GM19455 (cell line): ENCODE measurements around the gene NDUFV1.
A peak's percentile ranks its signal among the peaks of the same experiment; 100 is the strongest.
"Not testable (repeated sequence)": the region's sequence is repeated elsewhere in the genome, so short reads cannot be mapped to it uniquely, and the experiment has no call there.

Experiments used
- ATAC-seq: cut with Tn5 transposase; IDR thresholded peaks from one replicate; pipeline ENCODE4 v1.9.1; 2021; ENCODE audit not compliant: unreplicated experiment

The NDUFV1 gene

DNA sequence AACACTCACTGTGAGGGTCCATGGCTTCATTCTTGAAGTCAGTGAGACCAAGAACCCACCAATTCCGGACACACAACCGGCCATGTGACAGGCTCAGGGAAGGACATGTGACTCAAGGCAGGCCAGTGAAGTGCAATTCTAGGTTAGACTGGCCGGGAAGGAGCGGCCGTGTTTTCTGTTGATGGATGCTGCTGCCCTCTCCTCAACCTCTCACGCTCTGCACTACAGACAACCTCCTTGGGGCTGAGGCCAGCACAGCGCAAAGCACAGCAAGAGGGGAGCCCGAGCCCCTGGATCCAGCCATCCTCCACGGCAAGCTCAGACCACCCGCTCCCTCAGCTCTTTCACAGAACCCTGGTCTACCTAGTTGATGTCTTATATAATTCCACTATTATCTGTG lies 20.2 kb downstream of the NDUFV1 start:
- no peak for ATAC-seq

DNA sequence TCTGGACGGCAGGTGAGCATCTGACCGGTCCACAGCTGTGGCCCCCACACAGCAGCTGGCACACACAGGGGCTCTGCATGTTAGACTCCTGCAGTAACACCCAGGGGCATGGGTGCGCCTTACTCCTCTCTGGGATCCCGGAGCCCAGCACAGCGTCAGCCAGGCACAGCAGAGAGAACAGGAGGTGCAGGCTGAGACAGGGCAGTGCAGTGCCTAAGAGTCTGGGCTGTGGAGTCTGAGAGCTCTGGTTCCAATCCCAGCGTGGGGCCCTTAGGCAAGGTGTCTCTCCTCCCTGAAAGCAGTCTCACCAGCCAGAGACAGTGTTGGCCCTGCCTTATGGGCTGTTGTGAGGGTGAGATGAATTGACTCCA lies 20.7 kb downstream of the NDUFV1 start:
- no peak for ATAC-seq

DNA sequence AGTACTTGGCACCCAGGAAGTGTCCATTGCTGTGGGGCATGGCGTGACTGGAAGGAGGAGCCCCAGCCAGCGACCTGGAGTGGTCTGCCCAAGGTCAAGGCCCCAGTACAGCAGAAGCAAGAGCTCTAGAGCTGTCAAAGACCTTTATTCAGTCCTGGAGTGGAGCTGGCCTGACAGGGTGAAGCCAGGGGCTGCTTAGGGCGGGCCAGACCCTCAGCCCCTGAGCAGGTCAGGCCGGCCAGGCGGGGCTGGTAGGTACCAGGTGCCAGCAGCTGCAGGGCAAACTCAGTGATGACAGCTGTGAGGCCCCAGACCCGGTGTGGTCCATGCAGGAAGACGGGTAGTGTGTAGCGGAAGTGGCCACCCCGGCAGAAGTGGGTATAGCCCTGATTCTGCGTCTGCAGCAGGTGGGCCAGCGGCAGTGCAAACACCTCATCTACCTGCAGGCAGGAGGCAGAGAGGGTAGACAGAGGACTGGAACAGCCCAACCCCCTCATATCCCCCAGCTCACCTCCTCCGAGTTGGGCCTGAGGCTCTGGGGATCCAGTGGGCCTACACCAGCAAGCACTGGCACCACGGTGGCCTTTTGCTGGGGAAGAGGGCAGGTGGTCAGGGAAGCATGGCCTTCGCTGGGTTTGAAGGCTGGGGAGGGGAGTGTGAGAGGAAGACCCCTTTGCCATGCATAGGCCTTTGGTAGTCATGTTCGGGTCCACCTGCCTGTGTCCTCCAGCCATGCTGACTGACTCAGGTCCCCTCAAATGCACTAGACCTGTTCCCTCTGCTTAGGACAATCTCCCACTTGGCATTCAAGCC lies 21.3 kb downstream of the NDUFV1 start:
- ATAC-seq = no peak

DNA sequence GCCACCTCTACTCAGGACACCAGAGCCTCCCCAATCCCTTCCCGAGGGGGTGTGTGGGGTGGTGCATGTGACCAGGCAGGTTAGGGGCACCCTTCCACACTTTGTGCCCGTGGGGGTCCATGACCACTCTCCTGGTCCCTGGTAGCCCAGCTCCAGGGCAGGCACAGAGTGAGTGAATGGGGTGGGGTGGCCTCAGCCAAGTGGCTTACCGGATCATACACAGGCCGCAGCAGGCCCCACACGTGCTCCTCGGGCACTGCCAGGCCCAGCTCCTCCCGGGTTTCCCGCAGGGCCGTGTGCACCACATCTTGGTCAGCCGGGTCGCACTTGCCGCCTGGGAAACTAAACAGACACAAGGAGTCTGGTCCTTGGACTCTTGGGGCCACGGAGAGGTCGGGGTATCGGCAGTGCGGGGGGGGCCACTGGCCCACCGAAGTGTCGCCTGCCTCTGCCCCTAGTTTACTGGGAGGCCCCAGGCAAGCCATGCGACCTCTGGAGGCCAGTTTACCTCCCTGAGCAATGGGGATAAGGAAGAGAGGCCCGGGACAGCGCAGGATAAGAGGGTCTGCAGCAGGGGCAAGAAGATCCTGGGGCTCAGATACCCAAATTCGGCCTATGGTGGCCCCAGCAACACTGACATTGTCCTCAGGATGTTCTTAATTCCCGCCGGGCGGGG lies 22.1 kb downstream of the NDUFV1 start:
- no peak for ATAC-seq

DNA sequence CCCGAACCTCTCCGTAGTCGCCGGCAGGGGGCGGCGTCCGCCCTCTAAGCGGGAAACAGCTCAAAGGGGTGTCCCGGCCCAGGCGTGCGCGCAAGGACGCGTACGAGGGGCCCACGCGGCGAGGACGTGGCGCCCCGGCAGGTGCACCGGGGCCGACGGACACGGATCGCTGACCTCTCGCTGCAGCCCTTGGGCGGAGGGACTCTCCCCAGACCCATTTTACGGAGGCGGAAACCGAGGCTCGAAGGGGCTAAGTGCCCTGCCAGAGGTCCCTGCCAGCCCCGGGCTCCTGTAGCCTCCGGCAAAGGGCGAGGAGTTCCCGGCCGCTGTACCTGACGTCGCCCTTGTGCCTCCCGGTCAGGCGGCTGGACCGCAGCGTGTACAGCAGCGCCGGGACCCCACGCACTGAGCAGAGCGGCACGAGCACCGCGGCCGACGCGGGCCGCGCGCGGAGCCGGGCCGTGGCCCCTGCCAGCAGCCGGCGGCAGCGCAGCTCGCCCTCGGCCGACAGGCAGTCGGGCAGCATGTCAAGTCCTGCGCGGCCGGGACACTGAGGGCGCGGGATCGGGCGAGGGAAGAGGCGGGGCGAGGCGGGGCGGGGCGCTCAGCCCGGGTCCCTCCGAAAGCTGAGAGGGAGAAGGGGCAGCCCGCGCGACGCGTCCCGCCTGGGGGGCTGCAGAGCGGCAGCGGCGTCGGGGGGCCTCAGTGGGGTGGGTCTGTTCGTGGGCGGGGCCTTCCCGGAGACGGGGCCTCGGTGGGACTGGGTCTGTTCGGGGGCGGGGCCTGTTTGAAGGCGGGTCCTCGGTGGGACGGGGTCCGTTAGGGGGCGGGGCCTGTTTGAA lies 22.9 kb downstream of the NDUFV1 start, which contains the start of gene NUDT8:
NUDT8 (minus strand) TSS at position 552 of the 842 bp plus-strand sequence; CDS start at position 526, 26 bp downstream.
- peak; percentile 38 for ATAC-seq

DNA sequence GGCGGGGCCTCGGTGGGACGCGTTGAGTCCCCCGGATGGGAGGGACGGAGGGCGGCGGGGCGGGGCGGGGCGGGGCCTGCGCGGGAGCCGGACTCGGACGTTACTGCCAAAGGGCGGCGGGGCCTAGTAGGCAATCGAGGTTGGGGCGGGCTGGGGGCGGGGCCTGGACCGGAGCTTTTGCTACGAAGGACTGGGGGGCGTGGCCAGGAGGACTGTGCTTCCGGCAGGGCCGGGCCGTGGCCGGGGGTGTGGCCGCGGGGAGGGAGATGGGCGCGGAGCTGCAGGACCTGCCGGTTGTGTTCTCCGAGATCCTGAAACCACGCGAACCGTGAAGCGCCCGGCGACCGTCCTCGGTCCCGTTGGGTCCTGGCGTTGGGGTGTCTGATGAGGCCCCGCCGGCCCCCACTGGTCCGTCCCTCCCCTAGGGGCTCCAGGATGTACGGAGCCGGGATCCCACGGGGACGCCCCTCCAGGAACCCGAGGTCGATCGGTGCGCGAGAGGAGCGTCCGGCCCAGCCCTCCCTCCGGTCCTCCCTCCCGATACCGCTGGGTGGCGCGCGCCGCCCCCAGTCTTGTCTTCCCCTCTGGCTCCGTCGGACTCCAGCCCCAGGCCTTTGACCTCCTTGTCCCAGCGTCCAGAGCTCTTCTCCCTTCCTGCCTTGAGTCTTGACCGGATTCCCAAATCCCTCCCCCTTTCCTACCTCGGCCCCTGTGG lies 23.6 kb downstream of the NDUFV1 start:
- ATAC-seq = peak; percentile 52

DNA sequence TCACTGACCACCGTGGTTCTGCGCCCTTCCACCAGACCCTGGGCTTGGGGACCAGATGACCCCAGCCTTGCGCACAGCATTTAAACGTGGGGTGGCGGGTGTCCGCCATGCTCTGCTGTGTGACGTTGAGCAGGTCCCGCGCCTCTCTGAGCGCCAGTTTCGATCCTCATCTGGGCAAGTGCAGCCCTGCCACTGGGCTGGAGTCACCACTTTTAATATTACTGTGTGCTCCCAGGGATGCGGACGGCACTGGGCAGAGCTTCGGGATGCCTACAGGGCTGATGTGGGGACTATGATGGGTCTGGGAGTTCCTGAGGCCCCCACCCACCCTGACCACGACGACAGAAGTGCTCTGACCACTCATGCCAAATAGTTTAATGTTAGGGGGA lies 24.2 kb downstream of the NDUFV1 start:
- no peak for ATAC-seq

DNA sequence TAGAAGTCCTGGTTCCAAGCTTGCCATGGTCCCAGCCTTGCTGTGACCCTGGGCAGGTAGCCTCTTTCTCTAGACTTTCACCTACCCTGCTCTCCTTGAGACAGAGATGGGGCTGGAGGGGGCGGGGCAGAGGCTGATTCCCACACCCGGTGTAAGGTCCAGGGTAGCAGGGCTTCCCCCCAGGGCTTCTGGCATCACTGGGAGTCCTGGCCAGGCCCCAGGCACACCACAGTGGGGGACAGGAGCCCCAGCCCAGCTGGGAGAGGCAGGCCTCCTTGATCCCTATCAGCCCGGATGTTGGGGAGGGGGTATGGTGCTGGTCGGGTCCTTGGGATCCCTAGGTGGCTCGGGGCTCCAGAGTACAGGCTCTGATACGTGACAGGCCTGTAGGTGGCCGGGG lies 24.7 kb downstream of the NDUFV1 start:
- ATAC-seq = no peak

DNA sequence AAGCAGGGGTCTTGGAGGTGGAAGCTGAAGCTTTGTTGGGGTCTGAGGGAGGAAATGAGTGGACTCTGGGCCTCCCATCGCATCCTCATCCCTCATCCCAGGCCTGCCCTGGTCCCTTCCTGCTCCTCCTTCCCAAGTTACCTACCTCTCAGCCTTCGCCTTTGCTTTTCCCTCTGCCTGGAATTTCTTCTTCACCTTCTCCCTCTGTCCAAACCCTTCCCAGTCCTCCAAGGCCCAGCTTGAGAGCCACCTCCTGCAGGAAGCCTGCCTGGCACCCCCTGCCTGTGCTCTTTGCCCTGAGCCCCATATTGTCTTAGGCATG lies 25.1 kb downstream of the NDUFV1 start:
- no peak for ATAC-seq

DNA sequence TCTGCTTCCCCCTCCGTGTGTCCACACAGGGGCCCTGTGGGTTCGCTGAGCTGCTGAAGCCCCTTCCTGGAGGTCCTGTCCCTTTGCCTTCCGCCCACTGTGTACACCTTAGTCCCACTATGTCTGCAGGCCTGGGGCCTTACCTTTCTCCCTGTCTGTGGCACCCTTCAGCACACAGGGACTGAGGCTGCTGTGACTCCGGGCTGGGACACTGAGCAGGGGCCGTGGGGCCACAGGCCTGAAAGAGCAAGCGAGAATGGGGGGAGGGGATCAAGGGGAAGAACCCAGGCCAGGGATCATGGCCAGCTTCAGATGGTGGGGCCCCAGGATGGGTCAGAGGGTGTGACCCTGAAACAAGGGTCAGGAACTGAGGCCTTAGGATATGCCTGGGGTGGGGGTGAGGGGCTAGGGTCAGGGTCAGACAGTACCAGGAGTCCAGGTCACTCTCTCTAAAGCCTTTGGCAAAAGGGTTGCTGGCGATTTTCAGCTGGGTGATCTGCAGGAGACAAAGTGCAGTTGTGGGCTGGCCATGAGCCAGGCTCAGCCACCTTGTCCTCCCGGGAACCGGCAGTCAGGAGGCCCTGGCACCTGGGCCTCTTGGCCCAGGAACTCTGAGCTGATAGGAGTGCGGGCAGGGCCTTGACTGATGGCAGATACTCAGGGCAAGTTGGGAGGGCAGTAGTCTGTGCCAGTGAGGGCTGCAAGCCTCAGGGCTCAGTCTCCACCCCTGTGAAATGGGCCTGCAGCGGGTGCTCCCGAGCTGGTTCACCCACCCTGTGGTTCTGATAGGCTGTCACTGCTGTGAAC lies 25.6 kb downstream of the NDUFV1 start:
- ATAC-seq = no peak

DNA sequence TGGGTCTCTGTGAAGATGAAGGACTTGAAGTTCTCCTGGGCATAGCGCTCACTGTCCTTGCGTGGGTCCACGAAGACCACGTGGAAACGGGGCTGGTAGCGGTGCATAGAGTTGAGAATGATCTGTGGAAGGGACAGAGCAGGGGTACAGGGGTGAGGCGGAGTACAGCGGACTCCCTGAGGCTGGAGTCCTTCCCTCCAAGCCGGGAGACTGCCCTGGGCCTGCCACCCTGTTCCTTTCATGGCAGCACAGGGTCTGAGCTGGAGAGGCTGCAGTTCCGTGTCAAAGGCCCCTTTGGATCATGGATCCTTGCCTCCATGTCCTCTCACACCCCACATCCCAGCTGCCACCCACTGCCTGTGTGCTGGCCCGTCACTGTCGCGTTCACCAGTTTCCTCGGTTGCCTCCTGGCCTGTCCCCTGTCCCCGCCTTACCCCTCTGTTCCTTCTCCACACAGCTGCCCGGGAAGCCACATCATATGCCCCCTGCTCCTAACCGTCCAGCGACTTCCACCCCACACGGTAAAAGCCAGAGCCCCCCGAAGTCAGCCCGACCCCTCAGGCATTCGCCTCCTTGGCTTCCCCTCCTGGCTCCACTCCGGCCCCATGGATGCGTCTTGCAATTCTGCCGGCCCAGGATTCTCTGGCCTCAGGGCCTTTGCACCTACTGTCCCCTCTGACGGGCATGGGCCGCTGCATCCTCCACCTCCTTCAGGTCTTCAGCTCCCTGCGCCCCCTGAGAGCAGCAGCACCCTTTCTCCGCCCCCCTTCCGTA lies 26.4 kb downstream of the NDUFV1 start:
- no peak for ATAC-seq

DNA sequence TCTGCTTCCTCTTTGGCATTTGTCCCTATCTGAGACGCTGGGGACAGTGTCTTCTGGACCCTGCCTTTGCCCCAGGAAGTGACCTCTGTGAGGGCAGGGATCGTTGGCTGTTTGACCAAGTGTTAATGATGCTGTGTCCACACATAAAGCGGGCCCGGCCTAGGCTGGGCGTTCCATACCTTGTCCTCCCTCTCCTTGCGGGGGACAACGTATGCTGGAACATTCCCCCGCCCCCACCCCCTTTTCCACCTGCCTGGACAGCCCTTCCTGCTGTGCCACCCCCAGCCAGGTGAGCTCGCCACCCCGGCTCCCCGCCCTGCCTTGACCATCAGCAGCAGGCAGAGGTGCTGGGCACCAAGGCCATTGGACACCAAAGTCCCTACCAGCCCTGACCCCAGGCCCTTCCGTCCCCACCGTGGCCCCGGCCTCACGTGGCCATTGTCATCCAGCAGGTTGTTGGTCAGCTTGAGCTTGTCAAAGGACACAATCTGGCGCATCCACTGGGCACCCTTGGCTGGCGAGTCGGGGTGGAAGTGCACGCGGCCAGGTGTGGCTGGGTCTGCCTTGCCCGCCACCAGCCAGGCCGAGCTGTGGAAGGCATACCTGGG lies 27.1 kb downstream of the NDUFV1 start:
- ATAC-seq = no peak

DNA sequence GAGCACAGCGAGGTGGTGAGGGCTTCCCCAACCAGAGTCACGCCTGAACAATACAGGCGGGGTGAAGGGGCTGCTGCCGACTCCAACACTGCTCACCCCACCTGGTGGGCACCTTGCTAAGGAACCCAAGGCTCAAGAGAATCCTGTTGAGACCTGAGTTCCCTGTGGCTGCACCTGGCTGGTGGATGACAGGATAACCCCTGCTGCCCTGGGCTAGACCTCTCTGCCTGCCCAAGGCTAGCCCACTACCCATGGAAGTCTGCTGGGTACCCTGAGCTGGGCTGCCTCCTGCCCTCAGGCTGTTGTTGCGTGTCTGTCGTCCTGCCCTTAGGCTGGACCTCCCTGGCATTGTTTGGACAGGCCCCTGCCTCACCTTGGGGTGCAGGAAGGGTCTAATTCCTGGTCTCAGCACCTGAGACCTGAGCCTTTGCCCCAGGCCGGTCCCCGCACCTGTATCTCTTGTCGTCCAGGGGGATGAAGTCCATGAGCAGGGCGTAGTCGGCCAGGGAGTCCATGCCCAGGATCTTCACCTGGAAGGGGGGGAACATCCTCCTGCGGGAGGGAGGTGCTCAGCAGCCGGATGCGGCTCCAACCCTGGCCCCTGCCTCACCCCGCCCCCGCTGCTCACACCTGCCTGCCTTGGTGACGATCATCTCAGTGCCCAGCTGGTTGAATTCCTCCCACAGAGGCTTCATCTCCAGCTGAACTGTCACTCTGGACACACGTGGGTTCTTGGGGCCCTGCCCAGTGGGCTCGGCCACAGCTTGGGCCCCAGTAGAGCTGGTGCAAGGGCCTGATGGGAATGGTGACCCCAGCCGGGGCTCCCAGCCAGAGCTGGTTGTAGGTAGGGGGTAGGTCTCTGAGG lies 27.9 kb downstream of the NDUFV1 start:
- no peak for ATAC-seq

DNA sequence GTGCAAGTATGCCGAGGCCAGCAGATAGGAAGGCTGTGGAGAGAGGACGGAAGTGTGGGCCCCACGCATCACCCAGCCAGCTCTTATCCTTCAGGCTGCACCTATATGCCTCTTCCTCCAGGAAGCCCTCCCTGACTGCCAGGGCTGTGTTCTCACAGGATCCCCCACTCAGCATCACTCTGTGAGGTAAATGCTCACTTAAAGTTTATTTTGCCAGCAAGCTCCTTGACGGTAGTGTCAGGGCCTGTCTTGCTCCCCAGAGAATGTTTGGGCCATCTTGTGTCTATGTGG lies 28.4 kb downstream of the NDUFV1 start:
- ATAC-seq = no peak

DNA sequence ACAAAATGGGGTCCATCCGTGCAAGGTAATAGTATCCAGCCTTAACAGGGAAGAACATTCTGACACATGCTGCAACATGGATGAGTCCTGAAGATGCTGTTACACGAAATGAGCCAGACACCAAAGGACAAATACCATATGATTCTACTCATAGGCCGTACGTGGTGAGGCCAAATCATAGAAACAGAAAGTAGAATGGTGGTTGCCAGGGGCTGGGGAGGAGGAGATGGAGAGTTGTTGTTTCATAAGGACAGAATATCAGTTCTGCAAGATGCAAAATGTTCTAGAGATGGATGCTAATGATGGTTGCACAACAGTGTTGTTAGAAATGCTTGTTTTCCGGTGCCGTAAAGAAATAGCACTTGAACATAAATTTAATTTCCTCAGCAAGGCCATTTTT lies 30.2 kb downstream of the NDUFV1 start:
- ATAC-seq = no peak

DNA sequence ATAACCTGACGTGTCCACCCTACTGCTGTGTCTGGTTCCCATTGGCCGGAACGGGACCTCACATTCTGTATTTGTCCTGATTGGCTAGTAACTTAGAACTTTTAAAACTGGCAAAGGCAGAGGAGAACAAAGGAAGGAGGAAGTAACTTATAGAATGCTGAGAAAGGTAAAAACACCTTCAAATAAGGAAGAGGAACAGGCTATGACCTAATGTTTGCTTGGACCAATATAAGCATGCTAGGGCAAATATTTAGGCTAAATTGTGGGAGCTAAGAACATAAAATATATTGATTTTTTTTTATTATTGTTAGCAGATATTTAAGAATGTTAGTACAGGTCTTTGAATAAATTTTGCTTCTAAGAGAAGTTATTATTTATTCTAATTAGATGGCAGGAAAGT lies 30.7 kb downstream of the NDUFV1 start:
- ATAC-seq = not testable (repeated sequence)

DNA sequence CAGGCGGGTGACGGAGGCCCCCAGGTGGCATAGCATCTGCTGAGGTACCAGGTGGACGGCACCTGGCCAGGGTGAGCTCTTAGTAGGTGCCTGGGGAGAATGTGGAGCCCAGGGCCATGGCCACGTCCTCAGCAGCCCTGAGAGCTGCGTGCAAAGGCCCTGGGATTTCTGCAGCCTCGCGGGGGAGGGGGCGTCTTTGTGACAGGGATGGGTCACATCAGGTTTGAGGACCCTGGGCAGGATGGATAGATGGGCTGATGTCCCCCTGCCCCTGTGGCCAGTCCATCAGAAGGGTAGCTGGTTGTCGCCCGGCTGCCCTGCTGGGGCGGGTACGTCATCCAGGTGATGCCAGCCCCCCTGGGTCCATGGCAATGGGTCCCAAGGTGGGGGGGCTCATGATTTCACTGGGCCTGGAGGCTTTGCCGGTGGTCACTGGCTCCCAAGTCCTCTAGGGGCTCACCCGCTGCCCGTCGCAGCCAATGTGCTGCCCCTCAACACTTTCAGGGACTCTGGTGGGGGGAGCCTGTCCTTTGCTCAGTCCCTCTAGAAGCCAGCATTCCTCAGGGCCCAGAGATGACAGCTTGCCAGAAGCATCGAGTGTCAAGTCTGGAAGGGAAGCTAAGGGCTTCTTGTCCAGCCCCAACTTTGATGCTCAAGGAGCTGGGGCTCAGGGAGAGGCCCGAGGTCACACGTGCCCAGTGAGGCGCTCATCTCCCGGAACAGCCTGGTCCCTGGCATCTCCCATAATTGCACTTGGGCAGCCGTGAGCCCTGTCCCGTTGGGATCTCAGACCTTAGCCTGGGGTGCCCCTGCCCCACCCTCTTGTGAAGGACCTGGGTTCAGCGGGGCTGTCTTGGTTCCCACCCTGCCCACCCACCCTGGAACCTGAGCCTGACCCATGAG lies 32.0 kb downstream of the NDUFV1 start:
- ATAC-seq = no peak
